ENCODE data around the gene NSMF.

GRCh38 chr9:137475666-137476065 is 16.5 kb upstream of the NSMF start:
- TF ChIP-seq EZH2 (IDR thresholded peaks at IDR 0.05; ENCODE audit: borderline replicate concordance, low read length): no peak
- TF ChIP-seq CTCF (IDR thresholded peaks at IDR 0.05; ENCODE audit: low read length): no peak
